GM23338 (cell line): ENCODE results near the gene FES. TPM values are rescaled to one million over a fixed set of nuclear protein-coding genes. Genes with fewer than 3 reads are reported as not detected.

Source experiments
- ATAC-seq: fragments of 200-7000 bp; cut with Tn5 transposase; 3 replicates; pipeline ENCODE4 v1.9.1; 2020
- DNase-seq: peaks from one replicate; pipeline ENCODE4 v3.0.0-alpha.2; 2015; ENCODE audit warnings: low spot score
- H2AFZ ChIP-seq: fragments of 200-600 bp; sonication (generic); 2 replicates; pipeline ENCODE4 v1.8.0; 2016; ENCODE audit warnings: antibody characterized with exemption, mild to moderate bottlenecking, moderate library complexity
- H3F3A ChIP-seq: fragments of 200-600 bp; sonication (generic); replicated peaks from 2 replicates; pipeline ENCODE4 v1.8.0; 2017; ENCODE audit warnings: antibody characterized with exemption, mixed run types, low read depth
- H3K27ac ChIP-seq: fragments of 200-600 bp; sonication (generic); 2 replicates; pipeline ENCODE4 v1.6.1; 2016; ENCODE audit warnings: low read depth
- H3K27me3 ChIP-seq: fragments of 200-600 bp; sonication (generic); 2 replicates; pipeline ENCODE4 v1.8.0; 2016; ENCODE audit warnings: mild to moderate bottlenecking, mixed run types, moderate library complexity; ENCODE audit not compliant: insufficient read depth
- H3K36me3 ChIP-seq: fragments of 200-600 bp; sonication (generic); 2 replicates; pipeline ENCODE4 v1.8.0; 2016; ENCODE audit warnings: mild to moderate bottlenecking; ENCODE audit not compliant: insufficient read depth
- H3K4me1 ChIP-seq: fragments of 200-600 bp; sonication (generic); 2 replicates; pipeline ENCODE4 v1.8.0; 2016; ENCODE audit warnings: mild to moderate bottlenecking, moderate library complexity; ENCODE audit not compliant: insufficient read depth
- H3K4me2 ChIP-seq: fragments of 200-600 bp; sonication (generic); 2 replicates; pipeline ENCODE4 v1.7.1; 2017; ENCODE audit warnings: mixed run types
- H3K4me3 ChIP-seq: fragments of 200-600 bp; sonication (generic); 2 replicates; pipeline ENCODE4 v1.6.1; 2016; ENCODE audit warnings: mixed run types
- H3K79me2 ChIP-seq: fragments of 200-600 bp; sonication (generic); replicated peaks from 2 replicates; pipeline ENCODE4 v1.8.0; 2017; ENCODE audit warnings: mild to moderate bottlenecking; ENCODE audit not compliant: insufficient read depth
- H3K9me2 ChIP-seq: fragments of 200-600 bp; sonication (generic); 2 replicates; pipeline ENCODE4 v1.8.0; 2017; ENCODE audit not compliant: insufficient read depth
- H4K20me1 ChIP-seq: fragments of 200-600 bp; sonication (generic); replicated peaks from 2 replicates; pipeline ENCODE4 v1.8.0; 2017; ENCODE audit warnings: mild to moderate bottlenecking; ENCODE audit not compliant: insufficient read depth
- H3K27ac Mint-ChIP-seq: 2 replicates; pipeline ENCODE4 v1.8.0; 2020; ENCODE audit warnings: inconsistent platforms, mild to moderate bottlenecking, moderate library complexity, mixed read lengths
- H3K27me3 Mint-ChIP-seq: 3 replicates; pipeline ENCODE4 v1.8.0; 2022; ENCODE audit warnings: low read depth, mild to moderate bottlenecking, moderate library complexity, mixed read lengths, inconsistent platforms; ENCODE audit not compliant: insufficient read depth, poor library complexity
- H3K36me3 Mint-ChIP-seq: 3 replicates; pipeline ENCODE4 v1.8.0; 2021; ENCODE audit warnings: low read depth, mild to moderate bottlenecking, inconsistent platforms, moderate library complexity, mixed read lengths
- H3K4me1 Mint-ChIP-seq: 3 replicates; pipeline ENCODE4 v1.8.0; 2020; ENCODE audit warnings: mild to moderate bottlenecking, inconsistent platforms, mixed read lengths
- H3K4me3 Mint-ChIP-seq: 3 replicates; pipeline ENCODE4 v1.8.0; 2021; ENCODE audit warnings: moderate library complexity, mild to moderate bottlenecking, inconsistent platforms, mixed read lengths
- H3K9me3 Mint-ChIP-seq: 3 replicates; pipeline ENCODE4 v1.8.0; 2020; ENCODE audit warnings: moderate library complexity, mild to moderate bottlenecking, inconsistent platforms, mixed read lengths
- CREB1 ChIP-seq: fragments of 250-450 bp; sonication (Bioruptor Pico); IDR thresholded peaks from 2 replicates; pipeline ENCODE4 v1.5.0; 2020; ENCODE audit warnings: low read depth, mild to moderate bottlenecking, moderate library complexity
- EZH2 ChIP-seq: fragments of 200-600 bp; sonication (generic); IDR thresholded peaks from one replicate; pipeline ENCODE4 v1.8.0; 2017; ENCODE audit warnings: antibody characterized with exemption, mild to moderate bottlenecking, low read depth; ENCODE audit not compliant: unreplicated experiment
- EZH2phosphoT487 ChIP-seq: fragments of 200-600 bp; sonication (generic); IDR thresholded peaks from one replicate; pipeline ENCODE4 v1.8.1; 2018; ENCODE audit warnings: antibody characterized with exemption; ENCODE audit not compliant: unreplicated experiment
- JUNB ChIP-seq: IDR thresholded peaks from one replicate; pipeline ENCODE4 v1.6.1; 2016; ENCODE audit warnings: antibody characterized with exemption; ENCODE audit not compliant: unreplicated experiment
- NANOG ChIP-seq: IDR thresholded peaks from 2 replicates; pipeline ENCODE4 v1.6.1; 2016; ENCODE audit warnings: antibody characterized with exemption, borderline replicate concordance
- POLR2AphosphoS5 ChIP-seq: IDR thresholded peaks from 2 replicates; pipeline ENCODE4 v1.6.1; 2016; ENCODE audit warnings: antibody characterized with exemption, low read depth
- REST ChIP-seq: IDR thresholded peaks from one replicate; pipeline ENCODE4 v1.6.1; 2018; ENCODE audit warnings: antibody characterized with exemption; ENCODE audit not compliant: unreplicated experiment
- STAT1 ChIP-seq: IDR thresholded peaks from one replicate; pipeline ENCODE4 v1.6.1; 2016; ENCODE audit warnings: antibody characterized with exemption; ENCODE audit not compliant: unreplicated experiment
- ZNF114 ChIP-seq: fragments of 250-450 bp; sonication (Bioruptor Pico); IDR thresholded peaks from 2 replicates; pipeline ENCODE4 v1.5.0; 2020; ENCODE audit warnings: mild to moderate bottlenecking, moderate library complexity
- ZNF331 ChIP-seq: fragments of 250-450 bp; sonication (Bioruptor Pico); IDR thresholded peaks from 2 replicates; pipeline ENCODE4 v1.5.0; 2020; ENCODE audit warnings: low read depth, mild to moderate bottlenecking, moderate library complexity
- ZNF462 ChIP-seq: fragments of 250-450 bp; sonication (Bioruptor Pico); IDR thresholded peaks from 2 replicates; pipeline ENCODE4 v1.5.0; 2020; ENCODE audit warnings: mild to moderate bottlenecking, moderate library complexity
- polyA plus RNA-seq: library from polyadenylated mRNA; unstranded; fragments of >200 nt; fragmentation: Nextera tagmentation; extraction: Ambion mirVana; gene quantifications from 2 replicates; pipeline ENCODE4 v1.2.1, GENCODE V29; 2016
- total RNA-seq: library from RNA; depleted of rRNA; stranded (reverse); fragments of >200 nt; shearing (Covaris generic); gene quantifications from 2 replicates; pipeline ENCODE4 v1.2.3, GENCODE V29; 2014

The FES gene
- total and polyA plus RNA-seq, 2 experiments from 2014 or later, result 2.7 to 14.4 TPM

- H3K9me3 Mint-ChIP-seq, result no peaks in the 10 kb centered on the region
- no peaks in the 10 kb centered on the region; the same call in 1 of the 2 replicates for H4K20me1 ChIP-seq
- DNase-seq (no peak), ATAC-seq (no peak)
- H3K36me3 ChIP-seq, result peaks cover 14% of the 10 kb centered on the region
- H3K79me2 ChIP-seq, result no peaks in the 10 kb centered on the region; the same call in 1 of the 2 replicates
- H3K27ac ChIP-seq, result no peak overlapping the region
- H3K4me3 Mint-ChIP-seq, result peak overlapping the region; percentile 84; the same call in 2 of the 3 replicates
- no peaks in the 10 kb centered on the region for H3K9me2 ChIP-seq
- H3K4me2 ChIP-seq, result 0 out of 2 replicates have a peak overlapping the region, but pooled peaks have one; percentile 100
- peaks cover 16% of the 10 kb centered on the region for H3K27me3 Mint-ChIP-seq
- peaks cover 34% of the 10 kb centered on the region for H3K36me3 Mint-ChIP-seq
- H3K4me1 ChIP-seq, result peaks cover 20% of the 10 kb centered on the region
- peaks cover 6% of the 10 kb centered on the region; the same call in 1 of the 2 replicates for H3F3A ChIP-seq
- H2AFZ ChIP-seq, result no peak overlapping the region
- peak overlapping the region; percentile 90; the same call in 1 of the 2 replicates for H3K4me3 ChIP-seq
- H3K27me3 ChIP-seq, result peaks cover 10% of the 10 kb centered on the region; the same call in 1 of the 2 replicates
- H3K27ac Mint-ChIP-seq, result no peak overlapping the region
- H3K4me1 Mint-ChIP-seq, result peaks cover 17% of the 10 kb centered on the region
- TF ChIP-seq POLR2AphosphoS5, result no peak
- TF ChIP-seq STAT1, result no peak
- no peak for TF ChIP-seq NANOG
- TF ChIP-seq CREB1 (CRISPR knock-in tag), result no peak
- no peak for TF ChIP-seq JUNB
These were observed 52.5 kb downstream of the FES start for GRCh38 chr15:90936823-90937222.

- H3K9me2 ChIP-seq, result no peaks in the 10 kb centered on the region
- no peak overlapping the region for H3K4me3 Mint-ChIP-seq
- peaks cover 15% of the 10 kb centered on the region; the same call in 1 of the 2 replicates for H3K4me1 ChIP-seq
- peaks cover 6% of the 10 kb centered on the region; the same call in 1 of the 2 replicates for H3F3A ChIP-seq
- H3K9me3 Mint-ChIP-seq, result no peaks in the 10 kb centered on the region
- no peaks in the 10 kb centered on the region; the same call in 1 of the 2 replicates for H3K79me2 ChIP-seq
- no peak overlapping the region for H3K4me3 ChIP-seq
- peaks cover 14% of the 10 kb centered on the region for H3K36me3 ChIP-seq
- DNase-seq (no peak), ATAC-seq (no peak)
- no peak overlapping the region for H2AFZ ChIP-seq
- no peak overlapping the region for H3K4me2 ChIP-seq
- H3K27ac Mint-ChIP-seq, result no peak overlapping the region
- peaks cover 5% of the 10 kb centered on the region; the same call in 1 of the 2 replicates for H3K27me3 ChIP-seq
- peaks cover 15% of the 10 kb centered on the region for H3K4me1 Mint-ChIP-seq
- H4K20me1 ChIP-seq, result no peaks in the 10 kb centered on the region; the same call in 1 of the 2 replicates
- no peak overlapping the region for H3K27ac ChIP-seq
- peaks cover 10% of the 10 kb centered on the region for H3K27me3 Mint-ChIP-seq
- H3K36me3 Mint-ChIP-seq, result peaks cover 48% of the 10 kb centered on the region
- TF ChIP-seq ZNF462 (no peak), POLR2AphosphoS5 (no peak), NANOG (no peak), JUNB (no peak), ZNF331 (no peak), ZNF114 (CRISPR knock-in tag) (no peak), CREB1 (CRISPR knock-in tag) (no peak), REST (no peak), EZH2phosphoT487 (no peak), EZH2 (no peak), STAT1 (no peak)
These were observed 54.0 kb downstream of the FES start for GRCh38 chr15:90938261-90938660.
